K562 (cell line): ENCODE data around the gene CYFIP2. TPM values are rescaled to one million over a fixed set of nuclear protein-coding genes. Genes with fewer than 3 reads are reported as not detected.

Experiments used
- CC2D1A ChIP-seq: fragments of 450-650 bp; IDR thresholded peaks from 2 replicates; pipeline ENCODE4 v1.6.1; 2017; ENCODE audit warnings: mild to moderate bottlenecking
- CHD1 ChIP-seq: fragments of 200-600 bp; sonication (generic); IDR thresholded peaks from one replicate; pipeline ENCODE4 v1.6.1; 2012; ENCODE audit warnings: mild to moderate bottlenecking, moderate library complexity, low read length, inconsistent platforms
- ERF ChIP-seq: fragments of 450-650 bp; formaldehyde crosslinking; IDR thresholded peaks from 2 replicates; pipeline ENCODE4 v1.4.0; 2020; ENCODE audit warnings: mild to moderate bottlenecking, mixed read lengths
- FUS ChIP-seq: fragments of 200-400 bp; formaldehyde crosslinking; optimal IDR thresholded peaks from 2 replicates; pipeline ENCODE3; 2017; ENCODE audit warnings: low read depth, low read length
- MEIS2 ChIP-seq: fragments of 450-650 bp; IDR thresholded peaks from 2 replicates; pipeline ENCODE4 v1.6.1; 2014; ENCODE audit warnings: mild to moderate bottlenecking; ENCODE audit not compliant: partially characterized antibody
- NFE2L1 ChIP-seq: fragments of 450-650 bp; IDR thresholded peaks from 2 replicates; pipeline ENCODE4 v1.6.1; 2016; ENCODE audit warnings: missing genetic modification characterization, low read depth, mild to moderate bottlenecking, missing compliant biosample characterization, moderate library complexity, borderline replicate concordance
- TAL1 ChIP-seq: fragments of 450-650 bp; IDR thresholded peaks from 2 replicates; pipeline ENCODE4 v1.6.1; 2016; ENCODE audit warnings: mild to moderate bottlenecking
- ZBTB12 ChIP-seq: fragments of 250-450 bp; sonication (Bioruptor Pico); IDR thresholded peaks from 2 replicates; pipeline ENCODE4 v1.4.0; 2020
- ZNF12 ChIP-seq: sonication (generic); formaldehyde crosslinking; IDR thresholded peaks from 2 replicates; pipeline ENCODE4 v1.4.0; 2020; ENCODE audit warnings: mild to moderate bottlenecking, missing genetic modification reagents
- ZNF518B ChIP-seq: fragments of 250-450 bp; sonication (Bioruptor Pico); IDR thresholded peaks from 2 replicates; pipeline ENCODE4 v1.5.0; 2021; ENCODE audit warnings: mild to moderate bottlenecking, moderate library complexity
- polyA plus RNA-seq, 8 experiments: library from polyadenylated mRNA; depleted of rRNA in 4 of 8; stranded (reverse) in 5 of 8; unstranded in 3 of 8; fragments of >200 nt; fragmentation: Nextera tagmentation in 2 of 8; fragmentation: Illumina TruSeq in 1 of 8; extraction: Ambion mirVana in 2 of 8; extraction: Trizol in 1 of 8; gene quantifications; 2 replicates each; pipeline versions ENCODE4 v1.2.1 to v1.2.3, GENCODE V29; 2011 to 2014; ENCODE audit warnings: inconsistent platforms in 1 of 8, missing spikeins in 1 of 8
- total RNA-seq, 7 experiments: library from RNA; depleted of rRNA in 6 of 7; stranded (reverse); fragments of >200 nt in 6 of 7; fragmentation: Illumina TruSeq in 2 of 7; extraction: Trizol in 2 of 7; gene quantifications; 2 replicates each; pipeline versions ENCODE4 v1.2.1 to v1.2.3, GENCODE V29; 2011 to 2021; ENCODE audit warnings: low replicate concordance in 1 of 7
- TF ChIP-seq, protein P1 (sequence below), 2 experiments: fragments of 450-650 bp; IDR thresholded peaks; 2 replicates each; pipeline ENCODE4 v1.6.1; 2016; ENCODE audit warnings: mild to moderate bottlenecking in 2 of 2, borderline replicate concordance in 1 of 2, low read depth in 1 of 2, moderate library complexity in 1 of 2
- TF ChIP-seq, protein P2 (sequence below): fragments of 450-650 bp; formaldehyde crosslinking; IDR thresholded peaks from 2 replicates; pipeline ENCODE4 v1.4.0; 2022; ENCODE audit warnings: missing genetic modification characterization
- TF ChIP-seq, protein P3 (sequence below): fragments of 250-450 bp; sonication (Bioruptor Pico); IDR thresholded peaks from 2 replicates; pipeline ENCODE4 v1.5.0; 2021

CYFIP2 gene
- total and polyA plus RNA-seq, 9 of the 15 experiments (the other 6 are each of a cell fraction or from before 2014, with no cell fraction given) = 0.76 to 2.9 (median 1.4) TPM; not detected in 1

DNA sequence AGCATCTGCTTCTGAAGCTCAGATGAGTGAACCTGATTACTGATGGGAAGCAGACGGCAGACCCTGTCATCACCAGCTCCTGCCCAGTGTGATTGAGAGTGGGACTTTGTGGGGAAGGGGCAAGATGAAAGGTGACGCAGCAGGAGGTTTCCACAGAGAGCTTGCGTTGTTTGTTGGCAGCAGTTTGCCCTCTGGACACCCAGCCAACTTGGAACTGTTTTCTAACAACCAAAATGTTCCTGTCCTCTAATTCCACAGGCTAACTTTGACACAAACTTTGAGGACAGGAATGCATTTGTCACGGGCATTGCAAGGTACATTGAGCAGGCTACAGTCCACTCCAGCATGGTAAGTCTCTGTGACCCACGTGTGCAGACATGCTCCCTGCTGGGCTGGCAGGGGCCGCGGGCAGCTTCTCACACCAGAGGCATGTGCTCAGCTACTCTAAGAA, 20.9 kb downstream of the CYFIP2 start (continued):
- TF ChIP-seq ZNF518B (no peak), ZNF12 (CRISPR knock-in tag) (no peak), CC2D1A (no peak), FUS (no peak), CHD1 (no peak), ZBTB12 (no peak), MEIS2 (no peak), NFE2L1 (no peak), ERF (CRISPR knock-in tag) (no peak), TAL1 (no peak)
- TF ChIP-seq, protein P1, sequence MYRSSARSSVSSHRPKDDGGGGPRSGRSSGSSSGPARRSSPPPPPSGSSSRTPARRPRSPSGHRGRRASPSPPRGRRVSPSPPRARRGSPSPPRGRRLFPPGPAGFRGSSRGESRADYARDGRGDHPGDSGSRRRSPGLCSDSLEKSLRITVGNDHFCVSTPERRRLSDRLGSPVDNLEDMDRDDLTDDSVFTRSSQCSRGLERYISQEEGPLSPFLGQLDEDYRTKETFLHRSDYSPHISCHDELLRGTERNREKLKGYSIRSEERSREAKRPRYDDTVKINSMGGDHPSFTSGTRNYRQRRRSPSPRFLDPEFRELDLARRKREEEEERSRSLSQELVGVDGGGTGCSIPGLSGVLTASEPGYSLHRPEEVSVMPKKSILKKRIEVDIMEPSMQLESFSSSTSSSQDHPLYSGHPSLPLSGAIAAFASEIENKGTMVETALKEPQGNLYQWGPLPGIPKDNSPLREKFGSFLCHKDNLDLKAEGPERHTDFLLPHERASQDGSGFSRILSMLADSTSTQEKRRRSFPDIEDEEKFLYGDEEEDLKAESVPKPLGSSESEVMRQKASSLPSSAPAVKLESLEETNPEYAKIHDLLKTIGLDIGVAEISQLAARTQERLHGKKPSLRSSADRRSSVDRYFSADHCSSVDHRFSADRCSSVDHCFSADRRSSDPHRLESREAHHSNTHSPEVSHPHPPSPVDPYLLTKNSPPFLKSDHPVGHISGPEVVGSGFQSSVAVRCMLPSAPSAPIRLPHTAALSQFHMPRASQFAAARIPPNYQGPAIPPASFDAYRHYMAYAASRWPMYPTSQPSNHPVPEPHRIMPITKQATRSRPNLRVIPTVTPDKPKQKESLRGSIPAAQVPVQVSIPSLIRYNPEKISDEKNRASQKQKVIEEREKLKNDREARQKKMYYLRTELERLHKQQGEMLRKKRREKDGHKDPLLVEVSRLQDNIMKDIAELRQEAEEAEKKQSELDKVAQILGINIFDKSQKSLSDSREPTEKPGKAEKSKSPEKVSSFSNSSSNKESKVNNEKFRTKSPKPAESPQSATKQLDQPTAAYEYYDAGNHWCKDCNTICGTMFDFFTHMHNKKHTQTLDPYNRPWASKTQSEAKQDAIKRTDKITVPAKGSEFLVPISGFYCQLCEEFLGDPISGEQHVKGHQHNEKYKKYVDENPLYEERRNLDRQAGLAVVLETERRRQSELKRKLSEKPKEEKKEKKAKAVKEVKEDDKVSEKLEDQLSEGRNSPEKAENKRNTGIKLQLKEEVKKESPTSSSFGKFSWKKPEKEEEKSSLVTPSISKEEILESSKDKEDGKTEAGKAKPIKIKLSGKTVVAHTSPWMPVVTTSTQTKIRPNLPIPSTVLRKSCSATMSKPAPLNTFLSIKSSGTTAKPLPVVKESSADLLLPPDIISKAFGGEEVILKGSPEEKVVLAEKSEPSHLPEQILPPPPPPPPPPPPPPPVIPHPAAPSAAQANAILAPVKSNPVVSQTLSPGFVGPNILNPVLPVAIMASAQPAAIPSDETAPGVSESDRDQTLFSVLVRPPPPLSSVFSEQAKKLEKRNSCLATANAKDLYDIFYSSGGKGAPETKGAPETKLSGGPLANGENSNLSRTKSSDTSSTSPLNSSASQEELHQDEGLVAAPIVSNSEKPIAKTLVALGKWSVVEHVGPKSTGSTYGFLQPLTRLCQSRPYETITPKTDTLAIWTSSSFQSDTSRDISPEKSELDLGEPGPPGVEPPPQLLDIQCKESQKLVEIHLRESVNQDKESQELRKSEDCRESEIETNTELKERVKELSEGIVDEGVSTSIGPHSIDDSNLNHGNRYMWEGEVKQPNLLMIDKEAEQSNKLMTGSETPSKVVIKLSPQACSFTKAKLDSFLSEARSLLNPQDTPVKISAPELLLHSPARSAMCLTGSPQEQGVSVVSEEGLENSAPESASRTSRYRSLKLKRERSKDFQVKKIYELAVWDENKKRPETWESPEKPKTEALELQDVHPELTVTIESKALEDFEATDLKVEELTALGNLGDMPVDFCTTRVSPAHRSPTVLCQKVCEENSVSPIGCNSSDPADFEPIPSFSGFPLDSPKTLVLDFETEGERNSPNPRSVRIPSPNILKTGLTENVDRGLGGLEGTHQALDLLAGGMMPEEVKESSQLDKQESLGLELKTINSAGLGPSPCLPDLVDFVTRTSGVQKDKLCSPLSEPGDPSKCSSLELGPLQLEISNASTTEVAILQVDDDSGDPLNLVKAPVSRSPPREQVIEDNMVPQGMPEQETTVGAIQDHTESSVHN (IDR thresholded peaks at IDR 0.05; ENCODE audit: borderline replicate concordance in 1 of 2, low read depth in 1 of 2) = no peak
- TF ChIP-seq, protein P2, sequence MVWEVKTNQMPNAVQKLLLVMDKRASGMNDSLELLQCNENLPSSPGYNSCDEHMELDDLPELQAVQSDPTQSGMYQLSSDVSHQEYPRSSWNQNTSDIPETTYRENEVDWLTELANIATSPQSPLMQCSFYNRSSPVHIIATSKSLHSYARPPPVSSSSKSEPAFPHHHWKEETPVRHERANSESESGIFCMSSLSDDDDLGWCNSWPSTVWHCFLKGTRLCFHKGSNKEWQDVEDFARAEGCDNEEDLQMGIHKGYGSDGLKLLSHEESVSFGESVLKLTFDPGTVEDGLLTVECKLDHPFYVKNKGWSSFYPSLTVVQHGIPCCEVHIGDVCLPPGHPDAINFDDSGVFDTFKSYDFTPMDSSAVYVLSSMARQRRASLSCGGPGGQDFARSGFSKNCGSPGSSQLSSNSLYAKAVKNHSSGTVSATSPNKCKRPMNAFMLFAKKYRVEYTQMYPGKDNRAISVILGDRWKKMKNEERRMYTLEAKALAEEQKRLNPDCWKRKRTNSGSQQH (CRISPR knock-in tag) = no peak
- TF ChIP-seq, protein P3, sequence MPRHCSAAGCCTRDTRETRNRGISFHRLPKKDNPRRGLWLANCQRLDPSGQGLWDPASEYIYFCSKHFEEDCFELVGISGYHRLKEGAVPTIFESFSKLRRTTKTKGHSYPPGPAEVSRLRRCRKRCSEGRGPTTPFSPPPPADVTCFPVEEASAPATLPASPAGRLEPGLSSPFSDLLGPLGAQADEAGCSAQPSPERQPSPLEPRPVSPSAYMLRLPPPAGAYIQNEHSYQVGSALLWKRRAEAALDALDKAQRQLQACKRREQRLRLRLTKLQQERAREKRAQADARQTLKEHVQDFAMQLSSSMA = no peak
